ENCODE results near the gene FARS2.

Gene FARS2

GRCh38 chr6:5623769-5624168 is 362.5 kb downstream of the FARS2 start:
- Histone ChIP-seq H3K36me3 (ENCODE audit: control insufficient read depth, insufficient read depth, low read length) (no peaks in the 10 kb centered on the region), H3K4me1 (ENCODE audit: control insufficient read depth, insufficient read depth, low read length) (peaks cover 8% of the 10 kb centered on the region), H3K9ac (ENCODE audit: low read depth, low read length) (no peak overlapping the region), H3K4me3 (ENCODE audit: low read depth, low read length) (no peak overlapping the region), H3K27me3 (ENCODE audit: control insufficient read depth, insufficient read depth, low read length) (no peaks in the 10 kb centered on the region), H3K27ac (ENCODE audit: low read depth, low read length) (no peak overlapping the region), H3K9me3 (ENCODE audit: control insufficient read depth, insufficient read depth, low read length) (no peaks in the 10 kb centered on the region)

GRCh38 chr6:5624256-5624655 is 362.9 kb downstream of the FARS2 start:
- Histone ChIP-seq H3K4me1 (ENCODE audit: control insufficient read depth, insufficient read depth, low read length) (peaks cover 8% of the 10 kb centered on the region), H3K36me3 (ENCODE audit: control insufficient read depth, insufficient read depth, low read length) (no peaks in the 10 kb centered on the region), H3K9me3 (ENCODE audit: control insufficient read depth, insufficient read depth, low read length) (no peaks in the 10 kb centered on the region), H3K27ac (ENCODE audit: low read depth, low read length) (no peak overlapping the region), H3K27me3 (ENCODE audit: control insufficient read depth, insufficient read depth, low read length) (no peaks in the 10 kb centered on the region), H3K9ac (ENCODE audit: low read depth, low read length) (no peak overlapping the region), H3K4me3 (ENCODE audit: low read depth, low read length) (no peak overlapping the region)

- Histone ChIP-seq H3K4me3 (ENCODE audit: low read depth, low read length) (no peak overlapping the region), H3K4me1 (ENCODE audit: control insufficient read depth, insufficient read depth, low read length) (peaks cover 8% of the 10 kb centered on the region), H3K36me3 (ENCODE audit: control insufficient read depth, insufficient read depth, low read length) (no peaks in the 10 kb centered on the region), H3K9ac (ENCODE audit: low read depth, low read length) (no peak overlapping the region), H3K27ac (ENCODE audit: low read depth, low read length) (no peak overlapping the region), H3K27me3 (ENCODE audit: control insufficient read depth, insufficient read depth, low read length) (no peaks in the 10 kb centered on the region), H3K9me3 (ENCODE audit: control insufficient read depth, insufficient read depth, low read length) (no peaks in the 10 kb centered on the region)
Measured at GRCh38 chr6:5626727-5627426, 365.6 kb downstream of the FARS2 start.

GRCh38 chr6:5630636-5631035 is 369.3 kb downstream of the FARS2 start:
- Histone ChIP-seq H3K27ac (ENCODE audit: low read depth, low read length) (no peak overlapping the region), H3K9ac (ENCODE audit: low read depth, low read length) (no peak overlapping the region), H3K36me3 (ENCODE audit: control insufficient read depth, insufficient read depth, low read length) (no peaks in the 10 kb centered on the region), H3K4me1 (ENCODE audit: control insufficient read depth, insufficient read depth, low read length) (peaks cover 8% of the 10 kb centered on the region), H3K27me3 (ENCODE audit: control insufficient read depth, insufficient read depth, low read length) (no peaks in the 10 kb centered on the region), H3K4me3 (ENCODE audit: low read depth, low read length) (no peak overlapping the region), H3K9me3 (ENCODE audit: control insufficient read depth, insufficient read depth, low read length) (no peaks in the 10 kb centered on the region)

- Histone ChIP-seq H3K36me3 (ENCODE audit: control insufficient read depth, insufficient read depth, low read length) (no peaks in the 10 kb centered on the region), H3K4me1 (ENCODE audit: control insufficient read depth, insufficient read depth, low read length) (peaks cover 8% of the 10 kb centered on the region)
Measured at GRCh38 chr6:5632348-5632935, 371.1 kb downstream of the FARS2 start.

GRCh38 chr6:5634525-5634924 is 373.2 kb downstream of the FARS2 start:
- no peak overlapping the region for H3K27ac ChIP-seq (ENCODE audit: low read depth, low read length)
- no peaks in the 10 kb centered on the region for H3K9me3 ChIP-seq (ENCODE audit: control insufficient read depth, insufficient read depth, low read length)
- H3K27me3 ChIP-seq (ENCODE audit: control insufficient read depth, insufficient read depth, low read length), result no peaks in the 10 kb centered on the region

More at GRCh38 chr6:5632348-5632935, 371.1 kb downstream of the FARS2 start:
- Histone ChIP-seq H3K9me3 (ENCODE audit: control insufficient read depth, insufficient read depth, low read length) (no peaks in the 10 kb centered on the region), H3K27ac (ENCODE audit: low read depth, low read length) (no peak overlapping the region), H3K9ac (ENCODE audit: low read depth, low read length) (no peak overlapping the region), H3K27me3 (ENCODE audit: control insufficient read depth, insufficient read depth, low read length) (no peaks in the 10 kb centered on the region), H3K4me3 (ENCODE audit: low read depth, low read length) (no peak overlapping the region)

GRCh38 chr6:5636210-5637030 is 375.1 kb downstream of the FARS2 start:
- Histone ChIP-seq H3K9me3 (ENCODE audit: control insufficient read depth, insufficient read depth, low read length) (peaks cover 12% of the 10 kb centered on the region), H3K4me1 (ENCODE audit: control insufficient read depth, insufficient read depth, low read length) (peaks cover 3% of the 10 kb centered on the region; the same call in 1 of the 2 replicates), H3K36me3 (ENCODE audit: control insufficient read depth, insufficient read depth, low read length) (no peaks in the 10 kb centered on the region), H3K27ac (ENCODE audit: low read depth, low read length) (no peak overlapping the region), H3K9ac (ENCODE audit: low read depth, low read length) (no peak overlapping the region), H3K27me3 (ENCODE audit: control insufficient read depth, insufficient read depth, low read length) (no peaks in the 10 kb centered on the region), H3K4me3 (ENCODE audit: low read depth, low read length) (no peak overlapping the region)

More at GRCh38 chr6:5634525-5634924, 373.2 kb downstream of the FARS2 start:
- H3K4me3 ChIP-seq (ENCODE audit: low read depth, low read length), result no peak overlapping the region
- no peak overlapping the region for H3K9ac ChIP-seq (ENCODE audit: low read depth, low read length)
- no peaks in the 10 kb centered on the region for H3K36me3 ChIP-seq (ENCODE audit: control insufficient read depth, insufficient read depth, low read length)
- H3K4me1 ChIP-seq (ENCODE audit: control insufficient read depth, insufficient read depth, low read length), result peaks cover 3% of the 10 kb centered on the region; the same call in 1 of the 2 replicates

- Histone ChIP-seq H3K27me3 (ENCODE audit: control insufficient read depth, insufficient read depth, low read length) (no peaks in the 10 kb centered on the region), H3K27ac (ENCODE audit: low read depth, low read length) (no peak overlapping the region), H3K9ac (ENCODE audit: low read depth, low read length) (no peak overlapping the region), H3K9me3 (ENCODE audit: control insufficient read depth, insufficient read depth, low read length) (peaks cover 12% of the 10 kb centered on the region), H3K36me3 (ENCODE audit: control insufficient read depth, insufficient read depth, low read length) (no peaks in the 10 kb centered on the region), H3K4me3 (ENCODE audit: low read depth, low read length) (no peak overlapping the region), H3K4me1 (ENCODE audit: control insufficient read depth, insufficient read depth, low read length) (peaks cover 3% of the 10 kb centered on the region; the same call in 1 of the 2 replicates)
Measured at GRCh38 chr6:5637714-5638113, 376.4 kb downstream of the FARS2 start.

- Histone ChIP-seq H3K27ac (ENCODE audit: low read depth, low read length) (no peak overlapping the region), H3K4me3 (ENCODE audit: low read depth, low read length) (no peak overlapping the region), H3K9me3 (ENCODE audit: control insufficient read depth, insufficient read depth, low read length) (peaks cover 12% of the 10 kb centered on the region), H3K9ac (ENCODE audit: low read depth, low read length) (no peak overlapping the region), H3K4me1 (ENCODE audit: control insufficient read depth, insufficient read depth, low read length) (peaks cover 3% of the 10 kb centered on the region; the same call in 1 of the 2 replicates), H3K27me3 (ENCODE audit: control insufficient read depth, insufficient read depth, low read length) (no peaks in the 10 kb centered on the region), H3K36me3 (ENCODE audit: control insufficient read depth, insufficient read depth, low read length) (no peaks in the 10 kb centered on the region)
Measured at GRCh38 chr6:5638666-5639065, 377.4 kb downstream of the FARS2 start.

- Histone ChIP-seq H3K27me3 (ENCODE audit: control insufficient read depth, insufficient read depth, low read length) (no peaks in the 10 kb centered on the region), H3K27ac (ENCODE audit: low read depth, low read length) (no peak overlapping the region), H3K4me3 (ENCODE audit: low read depth, low read length) (no peak overlapping the region), H3K36me3 (ENCODE audit: control insufficient read depth, insufficient read depth, low read length) (no peaks in the 10 kb centered on the region), H3K4me1 (ENCODE audit: control insufficient read depth, insufficient read depth, low read length) (peaks cover 3% of the 10 kb centered on the region; the same call in 1 of the 2 replicates), H3K9ac (ENCODE audit: low read depth, low read length) (no peak overlapping the region), H3K9me3 (ENCODE audit: control insufficient read depth, insufficient read depth, low read length) (peaks cover 12% of the 10 kb centered on the region)
Measured at GRCh38 chr6:5639193-5639592, 377.9 kb downstream of the FARS2 start.

- H3K36me3 ChIP-seq (ENCODE audit: control insufficient read depth, insufficient read depth, low read length), result no peaks in the 10 kb centered on the region
- peaks cover 12% of the 10 kb centered on the region for H3K9me3 ChIP-seq (ENCODE audit: control insufficient read depth, insufficient read depth, low read length)
- no peaks in the 10 kb centered on the region for H3K27me3 ChIP-seq (ENCODE audit: control insufficient read depth, insufficient read depth, low read length)
- no peak overlapping the region for H3K9ac ChIP-seq (ENCODE audit: low read depth, low read length)
- H3K27ac ChIP-seq (ENCODE audit: low read depth, low read length), result no peak overlapping the region
- H3K4me1 ChIP-seq (ENCODE audit: control insufficient read depth, insufficient read depth, low read length), result peaks cover 3% of the 10 kb centered on the region
- no peak overlapping the region for H3K4me3 ChIP-seq (ENCODE audit: low read depth, low read length)
Measured at GRCh38 chr6:5640614-5641013, 379.3 kb downstream of the FARS2 start.
